NCI-H2081 treated with DMSO at 0.1 percent for 48 hours (cell line): Measurements from ENCODE around the gene PHF21A.
A peak's percentile ranks its signal among the peaks of the same experiment; 100 is the strongest.
"Not testable (repeated sequence)": the region's sequence is repeated elsewhere in the genome, so short reads cannot be mapped to it uniquely, and the experiment has no call there.

Experiments
- DNase-seq: peaks from one replicate; lab custom pipeline; 2025; lab: John Stamatoyannopoulos, UW

The PHF21A gene

GRCh38 chr11:45920531-45921477, 200.4 kb downstream of the PHF21A start:
- DNase-seq = no peak

- DNase-seq = no peak
Observed at GRCh38 chr11:45919806-45920530, 201.3 kb downstream of the PHF21A start.

- DNase-seq = no peak
Observed at GRCh38 chr11:45918962-45919675, 202.1 kb downstream of the PHF21A start.

GRCh38 chr11:45918331-45918941, 202.8 kb downstream of the PHF21A start:
- DNase-seq = peak; percentile 52

GRCh38 chr11:45917623-45918330, 203.5 kb downstream of the PHF21A start, which contains the start of gene PEX16:
PEX16 (minus strand) TSS chr11:45917877; CDS start chr11:45917811, 66 bp downstream.
- peak; percentile 95 for DNase-seq

GRCh38 chr11:45917286-45917622, 204.0 kb downstream of the PHF21A start:
- DNase-seq = no peak

- no peak for DNase-seq
Observed at GRCh38 chr11:45915446-45915845, 205.8 kb downstream of the PHF21A start.

GRCh38 chr11:45913942-45914635, 207.2 kb downstream of the PHF21A start:
- no peak for DNase-seq

- no peak for DNase-seq
Observed at GRCh38 chr11:45913514-45913913, 207.7 kb downstream of the PHF21A start.

- no peak for DNase-seq
Observed at GRCh38 chr11:45910623-45911022, 210.6 kb downstream of the PHF21A start.

GRCh38 chr11:45909594-45910475, 211.4 kb downstream of the PHF21A start:
- DNase-seq = no peak

- DNase-seq = no peak
Observed at GRCh38 chr11:45907911-45908370, 213.3 kb downstream of the PHF21A start.

GRCh38 chr11:45906965-45907611, 214.2 kb downstream of the PHF21A start, which contains the start of gene FREY1:
FREY1 (minus strand) TSS chr11:45907271; CDS start chr11:45907245, 26 bp downstream.
- DNase-seq = no peak

GRCh38 chr11:45906096-45906682, 215.1 kb downstream of the PHF21A start:
- DNase-seq = no peak

GRCh38 chr11:45905576-45905975, 215.7 kb downstream of the PHF21A start:
- not testable (repeated sequence) for DNase-seq

GRCh38 chr11:45905095-45905494, 216.2 kb downstream of the PHF21A start:
- DNase-seq = no peak

GRCh38 chr11:45904309-45904915, 216.8 kb downstream of the PHF21A start:
- no peak for DNase-seq
